IMR-90 (cell line): ENCODE results near the gene NCCRP1. TPM values are rescaled to one million over a fixed set of nuclear protein-coding genes. Genes with fewer than 3 reads are reported as not detected.

ENCODE experiments used
- ATAC-seq: fragments of 200-7000 bp; cut with Tn5 transposase; 2 replicates; pipeline ENCODE4 v1.9.1; 2020; ENCODE audit warnings: low read depth, mild to moderate bottlenecking, moderate library complexity
- BruUV-seq: library from RNA; stranded (reverse); fragments of 400-500 nt; replicated peaks from 2 replicates; lab custom pipeline; 2021; lab: Mats Ljungman, UMichigan
- CTCF ChIA-PET: fragments of 300-600 bp; formaldehyde crosslinking; extraction: SDS; loops from one replicate; lab custom pipeline; 2021; ENCODE audit warnings: antibody characterized with exemption; lab: Yijun Ruan, JAX
- POLR2A ChIA-PET: fragments of 300-600 bp; sonication (Branson Sonifier 250); formaldehyde crosslinking; loops from one replicate; lab custom pipeline; 2022; ENCODE audit warnings: antibody characterized with exemption; ENCODE audit not compliant: unreplicated experiment; lab: Charles Lee
- DNase-seq: peaks from one replicate; pipeline ENCODE4 v3.0.0; 2013
- H2AFZ ChIP-seq: replicated peaks from 2 replicates; pipeline ENCODE3; 2013; ENCODE audit warnings: low read length, mild to moderate bottlenecking; ENCODE audit not compliant: poor library complexity
- H2AK5ac ChIP-seq: 2 replicates; pipeline ENCODE4 v1.6.1; 2013; ENCODE audit warnings: low read depth, low read length, inconsistent platforms
- H2AK9ac ChIP-seq: replicated peaks from 2 replicates; pipeline ENCODE3; 2013; ENCODE audit warnings: mild to moderate bottlenecking, low read depth, low read length, moderate library complexity; ENCODE audit not compliant: poor library complexity
- H2BK120ac ChIP-seq: 2 replicates; pipeline ENCODE4 v1.6.1; 2013; ENCODE audit warnings: low read depth, low read length, inconsistent platforms
- H2BK15ac ChIP-seq: 3 replicates; pipeline ENCODE4 v1.6.1; 2013; ENCODE audit warnings: low read depth, low read length, inconsistent platforms
- H2BK20ac ChIP-seq: 2 replicates; pipeline ENCODE4 v1.6.1; 2013; ENCODE audit warnings: low read depth, mild to moderate bottlenecking, inconsistent platforms, low read length, moderate library complexity
- H2BK5ac ChIP-seq: 2 replicates; pipeline ENCODE4 v1.6.1; 2013; ENCODE audit warnings: mild to moderate bottlenecking, low read depth, low read length, inconsistent platforms; ENCODE audit not compliant: poor library complexity, severe bottlenecking
- H3K14ac ChIP-seq: replicated peaks from 2 replicates; pipeline ENCODE4 v1.6.1; 2013; ENCODE audit warnings: low read depth, low read length, inconsistent platforms
- H3K18ac ChIP-seq: 2 replicates; pipeline ENCODE4 v1.6.1; 2013; ENCODE audit warnings: low read depth, low read length, control low read depth
- H3K23ac ChIP-seq: 2 replicates; pipeline ENCODE4 v1.6.1; 2013; ENCODE audit warnings: low read depth, low read length, inconsistent platforms
- H3K27ac ChIP-seq: 2 replicates; pipeline ENCODE4 v1.5.1; 2013; ENCODE audit warnings: mild to moderate bottlenecking, control low read depth, low read length; ENCODE audit not compliant: insufficient read depth
- H3K27me3 ChIP-seq: 2 replicates; pipeline ENCODE4 v1.6.1; 2013; ENCODE audit warnings: low read length; ENCODE audit not compliant: control insufficient read depth, insufficient read depth
- H3K36me3 ChIP-seq: 2 replicates; pipeline ENCODE4 v1.6.1; 2013; ENCODE audit warnings: low read length, mixed read lengths; ENCODE audit not compliant: control insufficient read depth, insufficient read depth
- H3K4ac ChIP-seq: 2 replicates; pipeline ENCODE4 v1.6.1; 2013; ENCODE audit warnings: low read depth, low read length, inconsistent platforms
- H3K4me1 ChIP-seq: 2 replicates; pipeline ENCODE4 v1.6.1; 2013; ENCODE audit warnings: low read length, mixed read lengths; ENCODE audit not compliant: control insufficient read depth, insufficient read depth
- H3K4me2 ChIP-seq: 2 replicates; pipeline ENCODE4 v1.6.1; 2013; ENCODE audit warnings: low read depth, mild to moderate bottlenecking, control low read depth, low read length, moderate library complexity
- H3K4me3 ChIP-seq: 2 replicates; pipeline ENCODE4 v1.5.1; 2013; ENCODE audit warnings: low read depth, mild to moderate bottlenecking, control low read depth, low read length, moderate library complexity; ENCODE audit not compliant: insufficient read depth
- H3K56ac ChIP-seq: 2 replicates; pipeline ENCODE4 v1.6.1; 2013; ENCODE audit warnings: low read length, inconsistent platforms; ENCODE audit not compliant: insufficient read depth; ENCODE audit errors: extremely low read depth
- H3K79me1 ChIP-seq, 2 experiments: 2 replicates each; pipeline ENCODE4 v1.6.1; 2013; ENCODE audit warnings: low read length in 2 of 2, inconsistent platforms in 1 of 2, low read depth in 1 of 2
- H3K9ac ChIP-seq: 2 replicates; pipeline ENCODE4 v1.6.1; 2013; ENCODE audit warnings: low read depth, low read length, control low read depth
- H3K9me1 ChIP-seq: 2 replicates; pipeline ENCODE4 v1.6.1; 2013; ENCODE audit warnings: low read length, inconsistent platforms; ENCODE audit not compliant: insufficient read depth
- H3K9me3 ChIP-seq: 2 replicates; pipeline ENCODE4 v1.6.1; 2013; ENCODE audit warnings: low read length; ENCODE audit not compliant: control insufficient read depth, insufficient read depth
- H4K20me1 ChIP-seq: 2 replicates; pipeline ENCODE4 v1.6.1; 2013; ENCODE audit warnings: low read length, inconsistent platforms; ENCODE audit not compliant: insufficient read depth
- H4K5ac ChIP-seq: 2 replicates; pipeline ENCODE4 v1.6.1; 2013; ENCODE audit warnings: mild to moderate bottlenecking, low read depth, low read length, control low read depth
- H4K8ac ChIP-seq, 2 experiments: 2 replicates each; pipeline ENCODE4 v1.6.1; 2013; ENCODE audit warnings: low read depth in 2 of 2, low read length in 2 of 2, control low read depth in 1 of 2, inconsistent platforms in 1 of 2
- H4K91ac ChIP-seq: 2 replicates; pipeline ENCODE4 v1.6.1; 2013; ENCODE audit warnings: low read depth, low read length, inconsistent platforms; ENCODE audit not compliant: insufficient read depth
- CTCF ChIP-seq: conservative IDR thresholded peaks from 2 replicates; pipeline ENCODE4 v1.5.1; 2012; ENCODE audit warnings: mild to moderate bottlenecking, low read depth, low read length, improper control_type of control experiment
- ELK1 ChIP-seq: fragments of 150-350 bp; IDR thresholded peaks from 2 replicates; pipeline ENCODE4 v1.6.1; 2016; ENCODE audit warnings: low read depth, mild to moderate bottlenecking, low read length, moderate library complexity, borderline replicate concordance
- RFX5 ChIP-seq: IDR thresholded peaks from 2 replicates; pipeline ENCODE4 v1.8.0; 2012; ENCODE audit warnings: low read depth, mild to moderate bottlenecking, low read length, moderate library complexity
- USF2 ChIP-seq: fragments of 150-350 bp; IDR thresholded peaks from 2 replicates; pipeline ENCODE4 v1.6.1; 2017; ENCODE audit warnings: mild to moderate bottlenecking, antibody characterized with exemption, low read length, low read depth
- WGBS, 2 experiments: methylation state at CpG; one replicate each; pipeline versions ENCODE4 v1.1.5 to v1.1.7; 2013; ENCODE audit warnings: missing lambda C conversion rate in 2 of 2; ENCODE audit not compliant: insufficient read length in 1 of 2; ENCODE audit errors: extremely low coverage in 2 of 2; 5-methylcytosine and 5-hydroxymethylcytosine counted together
- dilution Hi-C: fragments of 300-500 bp; cut with HindIII; formaldehyde crosslinking; loops from one replicate; pipeline ENCODE4 v1.14.3; 2018; ENCODE audit warnings: low sequenced_read_pairs; ENCODE audit not compliant: unreplicated experiment
- in situ Hi-C: fragments of 300-500 bp; cut with MboI; formaldehyde crosslinking; loops from 3 replicates; pipeline ENCODE4 v1.14.3; 2019; ENCODE audit warnings: low sequenced_read_pairs, inconsistent platforms, mixed read lengths
- intact Hi-C: fragments of 100-400 bp; cut with micrococcal nuclease; formaldehyde crosslinking; loops from 2 replicates; pipeline ENCODE4 v1.10.0; 2022
- polyA plus RNA-seq, 3 experiments: library from polyadenylated mRNA; depleted of rRNA; stranded (reverse); fragments of >200 nt; gene quantifications; 2 replicates each; pipeline ENCODE4 v1.2.3, GENCODE V29; 2012; ENCODE audit warnings: low replicate concordance in 1 of 3
- total RNA-seq: library from RNA; depleted of rRNA; stranded (reverse); fragments of >200 nt; gene quantifications from 2 replicates; pipeline ENCODE4 v1.2.3, GENCODE V29; 2012

The NCCRP1 gene
- total and polyA plus RNA-seq, 2 of the 4 experiments (the other 2 are of a cell fraction) = not detected

GRCh38 chr19:39160523-39160861, 36.3 kb upstream of the NCCRP1 start:
- intact Hi-C loops = no loop called here
- peaks cover 59% of the 10 kb centered on the region for H4K20me1 ChIP-seq
- in situ Hi-C loops = no loop called here
- no peak overlapping the region for H3K56ac ChIP-seq
- H3K36me3 ChIP-seq = no peaks in the 10 kb centered on the region
- H2BK20ac ChIP-seq = no peak overlapping the region
- H4K5ac ChIP-seq = no peak overlapping the region
- H3K9me1 ChIP-seq = peaks cover 37% of the 10 kb centered on the region
- no peak overlapping the region for H3K9ac ChIP-seq
- no peak overlapping the region for H2AK9ac ChIP-seq
- ChIA-PET POLR2A (no interaction called here), CTCF (interaction anchor here (0.6 kb wide), 1 partner anchor 10 kb away, joined by 4 read pairs; no protein-coding TSS in a partner anchor)
- dilution Hi-C loops = no loop called here
- no peak overlapping the region for H2AK5ac ChIP-seq
- H3K4ac ChIP-seq = no peak overlapping the region
- no peak overlapping the region for H4K91ac ChIP-seq
- no peak overlapping the region for H2BK120ac ChIP-seq
- peak overlapping the region; percentile 3 for H2AFZ ChIP-seq
- peaks cover 26% of the 10 kb centered on the region for H3K4me1 ChIP-seq
- H2BK15ac ChIP-seq = no peak overlapping the region
- TF ChIP-seq USF2 (no peak), RFX5 (no peak), ELK1 (no peak), CTCF (no peak)
- no peaks in the 10 kb centered on the region for H3K9me3 ChIP-seq
- H3K18ac ChIP-seq = no peak overlapping the region
- no peak overlapping the region for H3K4me2 ChIP-seq
- 0 out of 2 replicates have a peak overlapping the region, but pooled peaks have one; percentile 19 for H3K23ac ChIP-seq
- H3K4me3 ChIP-seq = no peak overlapping the region
- no CpG with 5 or more reads among the region's 8 CpGs for WGBS, 2 experiments
- DNase-seq (peak; percentile 72), ATAC-seq (peak; percentile 62)
- H4K8ac ChIP-seq = peak overlapping the region in 1 of 2 experiments; percentile 30; a peak in 1 of 4 replicates
- peaks cover 36 to 89% of the 10 kb centered on the region in 2 experiments for H3K79me1 ChIP-seq
- H3K27ac ChIP-seq = peak overlapping the region; percentile 16; the same call in 1 of the 2 replicates
- H3K27me3 ChIP-seq = no peaks in the 10 kb centered on the region
- H2BK5ac ChIP-seq = no peak overlapping the region
- no TSS peak for BruUV-seq
- 0 out of 2 replicates have a peak overlapping the region, but pooled peaks have one; percentile 4 for H3K14ac ChIP-seq
